Upper lobe of left lung (tissue), 6 donors: Measurements from ENCODE around the gene NAGA. TPM values are rescaled to one million over a fixed set of nuclear protein-coding genes. Genes with fewer than 3 reads are reported as not detected.
"Not testable (repeated sequence)": the region's sequence is repeated elsewhere in the genome, so short reads cannot be mapped to it uniquely, and the experiment has no call there.

Experiments
- ATAC-seq, 2 donors: fragments of 200-7000 bp; cut with Tn5 transposase; one replicate each; pipeline ENCODE4 v1.9.1; 2022; ENCODE audit warnings: mild to moderate bottlenecking in 2 of 2, moderate library complexity in 2 of 2; ENCODE audit not compliant: low FRiP score in 2 of 2
- DNase-seq, 2 donors: peaks; one replicate each; pipeline ENCODE4 v3.0.0-alpha.2; 2019 to 2020
- H3K27ac ChIP-seq, 4 donors: fragments of 200-600 bp; sonication (generic); one replicate each; pipeline ENCODE4 v1.5.1; 2016 to 2019
- H3K27me3 ChIP-seq, 4 donors: fragments of 200-600 bp; sonication (generic); one replicate each; pipeline ENCODE4 v1.5.1; 2017 to 2019
- H3K36me3 ChIP-seq, 4 donors: fragments of 200-600 bp; sonication (generic); one replicate each; pipeline ENCODE4 v1.5.1; 2016 to 2019
- H3K4me1 ChIP-seq, 4 donors: fragments of 200-600 bp; sonication (generic); one replicate each; pipeline ENCODE4 v1.5.1; 2018 to 2019
- H3K4me3 ChIP-seq, 4 donors: fragments of 200-600 bp; sonication (generic); one replicate each; pipeline ENCODE4 v1.5.1; 2017 to 2019; ENCODE audit warnings: mild to moderate bottlenecking in 2 of 4, moderate library complexity in 1 of 4
- H3K9me3 ChIP-seq, 4 donors: fragments of 200-600 bp; sonication (generic); one replicate each; pipeline ENCODE4 v1.5.1; 2018 to 2019
- EP300 ChIP-seq, 4 donors: sonication (generic); formaldehyde crosslinking; IDR thresholded peaks; one replicate each; pipeline ENCODE4 v1.5.1; 2017; ENCODE audit warnings: antibody characterized with exemption in 4 of 4, control low read depth in 2 of 4
- POLR2A ChIP-seq, 4 donors: fragments of 450-650 bp; IDR thresholded peaks; one replicate each; pipeline ENCODE4 v1.5.1; 2016 to 2017; ENCODE audit warnings: antibody characterized with exemption in 4 of 4, mild to moderate bottlenecking in 2 of 4
- POLR2AphosphoS5 ChIP-seq, 2 donors: sonication (generic); formaldehyde crosslinking; IDR thresholded peaks; one replicate each; pipeline ENCODE4 v1.5.1; 2017; ENCODE audit warnings: antibody characterized with exemption in 2 of 2
- WGBS, 2 donors: methylation state at CpG; one replicate each; pipeline ENCODE4 v1.1.5; 2017 to 2018; 5-methylcytosine and 5-hydroxymethylcytosine counted together
- total RNA-seq, 6 donors: library from RNA; depleted of rRNA in 4 of 6; stranded (reverse); fragments of >200 nt in 4 of 6; gene quantifications; one replicate each; pipeline versions ENCODE4 v1.1.0 to v1.2.1, GENCODE V29; 2016 to 2021
- TF ChIP-seq, protein P1 (sequence below), 6 experiments: fragments of 450-650 bp in 4 of 6; fragments of 200-600 bp in 2 of 6; sonication (generic) in 2 of 6; IDR thresholded peaks; one replicate each; pipeline ENCODE4 v1.5.1; 2016 to 2019; ENCODE audit warnings: antibody characterized with exemption in 6 of 6
- donor health status: DM: no; HTN: no; CAD: no; lungs with moderate emphysema.
- donor health status: DM: no; HTN: yes; CAD: no; lungs with severe emphysema.

The NAGA gene
- 10 to 100 TPM; 25.5 to 42.3 (median 34.4) TPM for total RNA-seq

DNA sequence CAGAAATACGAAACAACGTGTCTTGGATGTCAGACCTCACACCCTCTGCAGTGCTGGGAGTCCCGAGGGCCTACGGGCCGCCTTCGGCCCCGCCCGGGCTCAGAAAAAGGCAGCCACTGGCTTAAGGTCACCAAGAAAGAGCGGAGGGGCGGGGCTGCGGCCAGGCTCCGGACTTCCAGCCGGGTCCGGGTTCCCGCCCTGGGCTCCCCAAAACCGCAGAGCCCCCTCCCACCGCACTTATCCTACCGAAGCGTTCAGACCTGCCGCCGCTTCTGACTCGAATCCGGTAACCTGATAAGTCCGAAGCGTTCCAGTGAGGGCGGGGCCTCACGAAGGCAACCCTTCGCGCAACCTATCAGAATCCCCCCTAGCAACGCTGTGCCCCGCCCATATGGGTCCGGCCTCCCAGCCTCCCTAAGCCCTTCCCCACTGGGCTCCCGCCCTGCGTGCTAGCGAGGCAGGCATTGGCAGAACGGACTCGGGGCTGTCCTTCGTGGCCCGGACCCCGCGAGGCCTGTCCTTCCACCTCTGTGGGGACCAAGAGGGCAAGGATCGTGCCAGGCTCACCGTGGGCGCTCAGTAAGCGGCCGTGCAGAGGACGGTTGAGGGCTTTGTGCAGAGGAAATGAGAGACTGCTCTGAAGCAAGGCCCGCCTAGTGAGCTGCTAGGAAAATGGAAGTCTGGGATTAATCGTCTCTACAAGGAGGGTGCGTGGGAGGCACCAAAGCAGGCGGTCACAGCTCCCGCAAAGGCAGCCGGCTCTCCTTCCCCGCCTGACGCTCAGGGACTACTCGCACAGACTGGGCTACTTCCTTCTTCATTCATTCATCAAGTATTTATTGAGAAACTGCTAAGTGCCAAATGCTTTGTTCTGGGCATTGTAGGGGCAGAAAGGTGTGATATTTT lies at the start of gene NAGA:
TSS of gene NAGA (minus strand) at position 296 of the 906 bp plus-strand sequence. CDS start 515 bp downstream, outside the sequence.
- TF ChIP-seq POLR2A (IDR thresholded peaks at IDR 0.05) (peak in 3 of 4 donors; percentile 8 to 91 (median 63)), POLR2AphosphoS5 (IDR thresholded peaks at IDR 0.05) (peak; percentile 87 to 97), EP300 (IDR thresholded peaks at IDR 0.05) (no peak)
- TF ChIP-seq, protein P1, sequence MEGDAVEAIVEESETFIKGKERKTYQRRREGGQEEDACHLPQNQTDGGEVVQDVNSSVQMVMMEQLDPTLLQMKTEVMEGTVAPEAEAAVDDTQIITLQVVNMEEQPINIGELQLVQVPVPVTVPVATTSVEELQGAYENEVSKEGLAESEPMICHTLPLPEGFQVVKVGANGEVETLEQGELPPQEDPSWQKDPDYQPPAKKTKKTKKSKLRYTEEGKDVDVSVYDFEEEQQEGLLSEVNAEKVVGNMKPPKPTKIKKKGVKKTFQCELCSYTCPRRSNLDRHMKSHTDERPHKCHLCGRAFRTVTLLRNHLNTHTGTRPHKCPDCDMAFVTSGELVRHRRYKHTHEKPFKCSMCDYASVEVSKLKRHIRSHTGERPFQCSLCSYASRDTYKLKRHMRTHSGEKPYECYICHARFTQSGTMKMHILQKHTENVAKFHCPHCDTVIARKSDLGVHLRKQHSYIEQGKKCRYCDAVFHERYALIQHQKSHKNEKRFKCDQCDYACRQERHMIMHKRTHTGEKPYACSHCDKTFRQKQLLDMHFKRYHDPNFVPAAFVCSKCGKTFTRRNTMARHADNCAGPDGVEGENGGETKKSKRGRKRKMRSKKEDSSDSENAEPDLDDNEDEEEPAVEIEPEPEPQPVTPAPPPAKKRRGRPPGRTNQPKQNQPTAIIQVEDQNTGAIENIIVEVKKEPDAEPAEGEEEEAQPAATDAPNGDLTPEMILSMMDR (IDR thresholded peaks at IDR 0.05), result no peak
- ATAC-seq, result peak; percentile 96 to 97
- 1 to 2% methylated on average over 24 to 53 of the region's 56 CpGs for WGBS, 2 donors

DNA sequence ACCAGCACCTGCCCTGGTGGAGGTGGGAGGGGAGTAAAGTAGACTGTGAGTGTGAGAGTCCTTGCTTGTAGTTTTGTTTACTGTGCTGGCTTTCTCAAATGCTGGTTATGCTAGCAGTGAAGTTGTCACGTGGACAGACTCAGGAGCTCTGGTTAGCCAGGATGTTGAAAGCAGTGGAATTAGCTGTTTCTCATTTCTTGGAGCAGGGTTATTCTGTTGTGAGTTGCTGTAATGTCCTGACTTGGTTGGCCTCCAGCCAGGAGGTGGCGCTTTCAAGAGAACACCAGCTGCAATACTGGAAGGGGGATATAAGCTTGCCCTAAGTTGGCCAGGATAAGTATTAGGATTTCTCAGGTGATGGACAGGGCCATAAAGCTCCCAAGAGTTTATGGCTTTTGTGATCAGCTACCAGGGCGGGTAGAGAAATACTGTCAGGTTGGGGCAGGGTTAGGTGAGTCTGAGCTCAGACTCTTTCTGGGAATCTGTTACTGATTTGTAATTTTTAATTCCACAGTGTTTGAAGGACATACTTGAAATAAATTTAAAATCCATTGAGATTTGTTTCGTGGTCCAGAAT lies 46.3 kb upstream of the NAGA start:
- Histone ChIP-seq H3K27ac (no peak overlapping the region), H3K27me3 (no peaks in the 10 kb centered on the region), H3K4me1 (peaks cover 0 to 15% (median 7%) of the 10 kb centered on the region in 4 donors), H3K9me3 (peaks cover 0 to 17% (median 8%) of the 10 kb centered on the region in 4 donors), H3K4me3 (no peak overlapping the region), H3K36me3 (no peaks in the 10 kb centered on the region)
- 63 to 78% methylated on average over 4 of the region's 4 CpGs for WGBS, 2 donors
- ATAC-seq (peak in 1 of 2 donors; percentile 60), DNase-seq (peak in 1 of 2 donors; percentile 71)
- TF ChIP-seq POLR2AphosphoS5 (IDR thresholded peaks at IDR 0.05) (no peak), EP300 (IDR thresholded peaks at IDR 0.05) (no peak), POLR2A (IDR thresholded peaks at IDR 0.05) (no peak)
- TF ChIP-seq, protein P1 (IDR thresholded peaks at IDR 0.05), result no peak

More for the DNA sequence above, at the start of gene NAGA:
- Histone ChIP-seq H3K4me1 (peaks cover 32 to 53% (median 36%) of the 10 kb centered on the region in 4 donors), H3K27ac (peak within 1 kb of the TSS; percentile 86 to 91 (median 88)), H3K4me3 (peak within 1 kb of the TSS; percentile 44 to 87 (median 64)), H3K9me3 (no peaks in the 10 kb centered on the region), H3K36me3 (peaks cover 0 to 26% (median 23%) of the 10 kb centered on the region in 4 donors), H3K27me3 (no peaks in the 10 kb centered on the region)
- peak; percentile 94 to 99 for DNase-seq

- Histone ChIP-seq H3K4me1 (peaks cover 0 to 10% (median 7%) of the 10 kb centered on the region in 4 donors), H3K9me3 (peaks cover 0 to 17% (median 8%) of the 10 kb centered on the region in 4 donors)
- not testable (repeated sequence) for H3K4me3 ChIP-seq, H3K36me3 ChIP-seq, H3K27ac ChIP-seq, DNase-seq, H3K27me3 ChIP-seq, ATAC-seq
- WGBS, 2 donors, result 70 to 74% methylated on average over 6 of the region's 6 CpGs
Observed at GRCh38 chr22:42115420-42115830, 44.8 kb upstream of the NAGA start.

- DNase-seq, result no peak
Observed at GRCh38 chr22:42114721-42115120, 44.1 kb upstream of the NAGA start.

DNA sequence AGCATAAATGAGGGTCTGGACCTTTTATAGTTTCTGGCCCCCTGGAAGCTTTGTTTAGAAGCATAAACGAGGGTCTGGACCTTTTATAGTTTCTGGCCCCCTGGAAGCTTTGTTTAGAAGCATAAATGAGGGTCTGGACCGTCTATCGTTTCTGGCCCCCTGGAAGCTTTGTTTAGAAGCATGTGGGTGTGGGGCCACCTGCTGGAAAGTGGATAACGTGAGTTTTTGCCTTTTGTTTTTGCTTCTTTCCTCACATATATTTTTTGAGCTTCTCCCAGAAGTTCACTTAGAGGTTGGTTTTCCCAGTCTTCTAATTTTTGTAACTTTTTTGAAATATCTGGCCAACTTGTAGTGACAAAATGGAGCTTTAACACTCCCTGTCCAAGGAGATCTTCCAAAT lies 42.2 kb upstream of the NAGA start:
- not testable (repeated sequence) for H3K4me1 ChIP-seq, ATAC-seq, DNase-seq, H3K27me3 ChIP-seq, H3K27ac ChIP-seq, H3K36me3 ChIP-seq, H3K4me3 ChIP-seq
- WGBS, 2 donors, result 23 to 45% methylated on average over 4 of the region's 4 CpGs
- H3K9me3 ChIP-seq, result peaks cover 0 to 17% (median 8%) of the 10 kb centered on the region in 4 donors

More at GRCh38 chr22:42114721-42115120, 44.1 kb upstream of the NAGA start:
- TF ChIP-seq, protein P1 (IDR thresholded peaks at IDR 0.05), result peak in 1 of 6 experiments; percentile 27
- no peak for TF ChIP-seq POLR2AphosphoS5 (IDR thresholded peaks at IDR 0.05)
- no peak for TF ChIP-seq POLR2A (IDR thresholded peaks at IDR 0.05)
- no peak for TF ChIP-seq EP300 (IDR thresholded peaks at IDR 0.05)
- no peak overlapping the region for H3K27ac ChIP-seq
- H3K4me3 ChIP-seq, result no peak overlapping the region
- H3K36me3 ChIP-seq, result no peaks in the 10 kb centered on the region
- no peak for ATAC-seq
- H3K9me3 ChIP-seq, result peaks cover 0 to 17% (median 8%) of the 10 kb centered on the region in 4 donors
- 87 to 89% methylated on average over 7 of the region's 7 CpGs for WGBS, 2 donors
- no peaks in the 10 kb centered on the region for H3K27me3 ChIP-seq
- peaks cover 0 to 7% (median 2%) of the 10 kb centered on the region in 4 donors for H3K4me1 ChIP-seq
